Neutrophil (primary cell): ENCODE results near the gene WDFY4.

Source experiments
- H3K27ac ChIP-seq: fragments of 200-600 bp; sonication (generic); 2 replicates; pipeline ENCODE4 v1.5.1; 2016; ENCODE audit warnings: mild to moderate bottlenecking, moderate library complexity
- H3K27me3 ChIP-seq: fragments of 200-600 bp; sonication (generic); 2 replicates; pipeline ENCODE4 v1.6.0; 2016; ENCODE audit warnings: mild to moderate bottlenecking
- H3K36me3 ChIP-seq: fragments of 200-600 bp; sonication (generic); 2 replicates; pipeline ENCODE4 v1.5.1; 2017
- H3K4me1 ChIP-seq, 2 experiments: fragments of 200-600 bp in 1 of 2; sonication (generic) in 1 of 2; 1 replicate in 1 of 2; 2 replicates in 1 of 2; pipeline versions ENCODE4 v1.5.1 to v1.6.1; 2013 to 2016; ENCODE audit warnings: low read depth in 1 of 2, low read length in 1 of 2, mild to moderate bottlenecking in 1 of 2, moderate library complexity in 1 of 2; ENCODE audit not compliant: control insufficient read depth in 1 of 2, insufficient read depth in 1 of 2
- H3K4me3 ChIP-seq, 2 experiments: fragments of 200-600 bp in 1 of 2; sonication (generic) in 1 of 2; 1 replicate in 1 of 2; 2 replicates in 1 of 2; pipeline ENCODE4 v1.5.1; 2013 to 2016; ENCODE audit warnings: low read depth in 1 of 2, low read length in 1 of 2, mild to moderate bottlenecking in 1 of 2, moderate library complexity in 1 of 2
- H3K9me3 ChIP-seq: fragments of 200-600 bp; sonication (generic); 2 replicates; pipeline ENCODE4 v1.5.1; 2016
- CTCF ChIP-seq: fragments of 200-600 bp; sonication (generic); IDR thresholded peaks from 2 replicates; pipeline ENCODE4 v1.5.1; 2016; ENCODE audit warnings: antibody characterized with exemption

WDFY4 gene

GRCh38 chr10:48946891-48947500 is 262.3 kb downstream of the WDFY4 start:
- H3K27me3 ChIP-seq = no peaks in the 10 kb centered on the region
- no peaks in the 10 kb centered on the region for H3K4me1 ChIP-seq
- peaks cover 100% of the 10 kb centered on the region for H3K36me3 ChIP-seq
- H3K4me3 ChIP-seq = no peak overlapping the region
- no peak overlapping the region for H3K27ac ChIP-seq
- no peak for TF ChIP-seq CTCF
- no peaks in the 10 kb centered on the region for H3K9me3 ChIP-seq

- no peak for TF ChIP-seq CTCF
- no peaks in the 10 kb centered on the region for H3K4me1 ChIP-seq
- no peaks in the 10 kb centered on the region for H3K9me3 ChIP-seq
Observed at GRCh38 chr10:48947690-48948469, 263.2 kb downstream of the WDFY4 start.

GRCh38 chr10:48948470-48949037 is 263.9 kb downstream of the WDFY4 start:
- peaks cover 100% of the 10 kb centered on the region for H3K36me3 ChIP-seq
- no peak for TF ChIP-seq CTCF
- H3K9me3 ChIP-seq = no peaks in the 10 kb centered on the region
- H3K27ac ChIP-seq = no peak overlapping the region
- H3K4me1 ChIP-seq = no peaks in the 10 kb centered on the region
- no peak overlapping the region for H3K4me3 ChIP-seq
- H3K27me3 ChIP-seq = no peaks in the 10 kb centered on the region

More at GRCh38 chr10:48947690-48948469, 263.2 kb downstream of the WDFY4 start:
- Histone ChIP-seq H3K36me3 (peaks cover 100% of the 10 kb centered on the region), H3K27me3 (no peaks in the 10 kb centered on the region), H3K27ac (no peak overlapping the region), H3K4me3 (no peak overlapping the region)

GRCh38 chr10:48951707-48952106 is 267.0 kb downstream of the WDFY4 start:
- H3K36me3 ChIP-seq = peaks cover 100% of the 10 kb centered on the region
- TF ChIP-seq CTCF = no peak

GRCh38 chr10:48957361-48958151 is 272.9 kb downstream of the WDFY4 start:
- no peaks in the 10 kb centered on the region for H3K27me3 ChIP-seq
- TF ChIP-seq CTCF = no peak
- H3K4me3 ChIP-seq = no peak overlapping the region
- H3K9me3 ChIP-seq = no peaks in the 10 kb centered on the region
- H3K27ac ChIP-seq = no peak overlapping the region
- H3K36me3 ChIP-seq = peaks cover 100% of the 10 kb centered on the region
- no peaks in the 10 kb centered on the region for H3K4me1 ChIP-seq

More at GRCh38 chr10:48951707-48952106, 267.0 kb downstream of the WDFY4 start:
- Histone ChIP-seq H3K9me3 (no peaks in the 10 kb centered on the region), H3K27ac (no peak overlapping the region), H3K27me3 (no peaks in the 10 kb centered on the region), H3K4me3 (no peak overlapping the region), H3K4me1 (no peaks in the 10 kb centered on the region)
